ENCODE data around the gene MAN1C1.

The MAN1C1 gene

DNA sequence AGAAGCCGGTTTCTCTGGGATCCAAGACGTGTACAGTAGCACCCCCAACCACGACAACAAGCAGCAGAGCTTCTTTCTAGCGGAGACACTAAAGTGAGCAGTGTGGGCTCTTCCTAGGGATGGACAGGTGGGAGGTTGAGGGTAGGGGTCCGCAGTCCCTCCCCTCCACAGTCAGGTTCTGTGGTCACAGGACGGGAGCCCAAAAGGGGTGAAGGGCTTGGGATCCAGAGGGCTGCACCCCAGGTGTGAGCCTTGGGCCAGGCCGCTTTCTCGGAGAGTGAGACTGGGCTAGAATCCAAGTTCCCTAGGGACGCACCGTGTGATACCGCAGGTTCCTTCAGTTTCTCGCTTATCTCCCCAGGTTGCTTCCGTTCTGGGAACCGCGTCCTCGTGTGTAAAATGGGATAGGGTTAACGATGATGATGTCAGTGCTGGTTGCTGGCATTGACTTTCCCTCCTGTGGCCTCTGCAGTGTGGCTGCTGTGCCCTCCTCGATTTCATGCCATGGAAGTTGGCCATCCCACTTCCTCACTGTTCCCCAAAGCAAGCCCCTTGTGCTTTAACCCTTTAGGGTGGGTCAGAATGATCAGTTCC is 166.1 kb downstream of the MAN1C1 start:
- no peak for DNase-seq (ENCODE audit: low read depth)

- DNase-seq (ENCODE audit: low read depth), result no peak
Observed at GRCh38 chr1:25784575-25785051, 168.0 kb downstream of the MAN1C1 start.

GRCh38 chr1:25785333-25786067 is 168.9 kb downstream of the MAN1C1 start:
- DNase-seq (ENCODE audit: low read depth), result no peak

GRCh38 chr1:25786887-25787759 is 170.5 kb downstream of the MAN1C1 start:
- DNase-seq (ENCODE audit: low read depth), result no peak

- DNase-seq (ENCODE audit: low read depth), result no peak
Observed at GRCh38 chr1:25787760-25788166, 171.2 kb downstream of the MAN1C1 start.

GRCh38 chr1:25790472-25790871 is 173.9 kb downstream of the MAN1C1 start:
- no peak for DNase-seq (ENCODE audit: low read depth)

DNA sequence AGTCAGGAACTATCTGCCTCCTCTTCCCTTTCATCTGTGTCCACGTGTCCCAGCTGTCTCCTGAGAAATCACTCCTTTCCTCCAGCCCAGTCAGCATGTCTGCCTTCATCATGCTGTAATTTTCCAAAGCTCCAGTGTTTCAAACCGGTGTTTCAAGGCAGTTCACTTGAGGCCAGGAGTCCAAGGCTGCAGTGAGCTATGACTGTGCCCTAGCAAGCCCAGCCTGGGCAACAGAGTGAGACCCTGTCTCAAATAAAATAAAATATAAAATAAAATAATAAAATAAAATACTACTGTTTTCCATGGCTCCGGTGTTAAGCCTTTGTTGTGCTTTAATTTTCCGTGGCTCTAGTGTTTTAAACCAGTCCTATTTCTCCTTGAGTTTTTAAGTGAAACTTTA is 175.5 kb downstream of the MAN1C1 start:
- no peak for DNase-seq (ENCODE audit: low read depth)

DNA sequence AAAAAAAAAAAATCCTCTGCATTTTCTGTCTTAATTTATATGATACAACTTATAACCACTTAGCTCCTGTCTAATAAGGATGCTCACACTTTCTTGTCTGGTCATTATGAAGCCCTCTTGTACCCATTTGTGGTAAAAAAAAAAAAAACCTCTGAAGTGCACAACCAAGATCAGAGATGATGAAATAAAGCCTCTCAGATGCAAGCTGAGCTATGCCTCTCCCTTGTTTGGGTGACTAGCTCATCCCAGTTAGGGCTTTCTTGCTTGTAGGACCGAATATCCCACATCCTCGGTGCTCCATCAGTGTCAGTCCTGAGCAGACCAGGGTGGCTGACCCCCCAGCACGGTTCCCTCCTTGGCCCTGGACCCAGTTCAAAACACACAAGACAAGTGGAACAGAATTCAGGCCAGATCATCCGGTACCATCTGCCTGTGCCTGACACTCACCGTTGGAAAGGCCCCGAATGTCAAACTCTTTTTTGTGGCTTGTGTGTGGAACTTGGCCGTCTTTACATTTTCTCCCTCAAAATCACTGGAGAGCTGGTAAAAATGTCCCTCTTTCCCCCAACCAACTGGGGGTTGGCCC is 177.1 kb downstream of the MAN1C1 start:
- no peak for DNase-seq (ENCODE audit: low read depth)

- DNase-seq (ENCODE audit: low read depth), result no peak
Observed at GRCh38 chr1:25794325-25794724, 177.7 kb downstream of the MAN1C1 start.

- no peak for DNase-seq (ENCODE audit: low read depth)
Observed at GRCh38 chr1:25795211-25795610, 178.6 kb downstream of the MAN1C1 start.

DNA sequence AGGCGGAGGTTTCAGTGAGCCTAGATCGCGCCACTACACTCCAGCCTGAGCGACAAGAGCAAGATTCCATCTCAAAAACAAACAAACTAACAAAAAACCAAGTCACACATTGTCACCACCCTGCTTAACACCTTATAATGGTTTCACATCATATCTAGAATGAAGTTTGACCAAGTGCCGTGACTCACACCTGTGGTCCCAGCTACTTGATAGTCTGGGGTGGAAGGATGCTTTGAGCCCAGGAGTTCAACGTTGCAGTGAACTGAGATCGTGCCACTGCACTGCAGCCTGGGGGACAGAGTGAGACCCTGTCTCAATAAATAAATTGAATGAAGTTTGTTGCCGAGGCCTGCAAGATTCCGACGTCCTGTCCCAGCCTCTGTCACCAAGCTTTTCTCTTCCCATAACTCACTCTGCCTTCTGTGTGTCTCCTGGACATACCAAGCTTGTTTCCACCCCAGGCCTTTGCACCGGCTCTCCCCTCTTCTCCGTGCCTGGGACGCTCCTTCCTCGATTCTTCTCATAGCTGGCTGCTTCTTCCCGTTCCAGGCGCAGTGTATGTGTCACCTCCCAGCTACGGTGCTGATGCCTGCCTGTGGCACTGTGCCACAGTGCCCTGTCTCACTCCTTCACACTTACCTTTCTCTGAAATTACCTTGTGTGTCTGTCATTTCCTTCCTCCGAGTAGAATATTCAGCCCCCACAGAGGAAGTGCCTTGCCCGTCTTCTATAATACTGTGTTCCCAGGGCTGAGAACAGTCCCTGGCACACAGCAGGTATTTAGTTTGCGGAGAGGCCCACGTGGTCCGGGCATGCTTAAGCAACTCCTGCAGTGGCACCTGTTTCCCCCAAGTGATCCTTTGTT is 179.6 kb downstream of the MAN1C1 start:
- DNase-seq (ENCODE audit: low read depth), result no peak

DNA sequence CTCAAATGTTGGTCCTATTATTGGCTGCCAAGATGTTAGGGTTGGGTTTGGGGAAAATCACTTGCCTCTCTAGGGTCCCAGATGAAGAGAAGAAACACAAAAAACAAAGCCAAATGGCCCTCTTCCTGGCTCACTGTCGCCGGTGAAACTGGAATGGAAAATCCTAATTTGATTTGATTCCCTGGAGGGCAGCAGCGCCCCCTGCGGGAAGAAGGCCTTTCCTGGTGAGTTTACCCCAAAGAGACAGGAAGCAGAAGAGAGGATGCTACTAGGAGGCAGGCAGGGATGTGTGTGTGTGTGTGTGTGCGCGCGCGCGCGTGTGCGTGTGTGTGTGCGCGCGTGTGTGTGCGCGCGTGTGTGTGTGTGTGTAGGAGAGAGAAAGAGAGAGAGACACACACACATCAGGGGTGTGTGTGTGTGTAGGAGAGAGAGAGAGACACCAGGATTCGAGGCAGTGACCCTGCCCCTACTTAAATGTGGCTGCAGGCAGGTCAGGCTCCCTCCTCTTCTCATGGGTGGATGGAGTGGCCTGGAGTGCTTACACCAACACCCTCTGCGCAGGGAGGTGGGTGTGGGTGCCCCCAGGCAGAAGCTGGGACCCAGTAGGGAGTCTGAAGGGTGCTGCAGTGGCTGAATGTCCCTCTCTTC is 180.3 kb downstream of the MAN1C1 start:
- peak; percentile 76 for DNase-seq (ENCODE audit: low read depth)

DNA sequence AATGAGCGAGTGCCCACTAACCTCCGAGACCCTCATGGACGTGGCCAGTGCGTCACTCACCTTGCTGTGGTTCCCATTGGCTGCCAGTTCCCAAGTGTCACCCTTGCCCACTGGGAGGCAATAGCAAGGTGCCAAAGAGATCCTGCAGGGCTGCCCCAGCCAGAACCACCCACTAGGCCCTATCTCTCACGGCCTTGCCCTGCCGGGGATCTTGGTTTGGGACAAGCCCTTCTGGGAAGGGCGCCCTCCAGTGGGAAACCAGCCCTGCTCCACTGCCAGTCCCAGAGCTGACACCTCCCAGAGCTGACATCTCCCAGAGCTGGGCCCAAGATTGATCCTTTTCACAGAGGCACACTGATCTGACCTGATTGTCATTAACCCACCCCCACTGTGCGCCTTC is 181.3 kb downstream of the MAN1C1 start:
- DNase-seq (ENCODE audit: low read depth), result no peak

DNA sequence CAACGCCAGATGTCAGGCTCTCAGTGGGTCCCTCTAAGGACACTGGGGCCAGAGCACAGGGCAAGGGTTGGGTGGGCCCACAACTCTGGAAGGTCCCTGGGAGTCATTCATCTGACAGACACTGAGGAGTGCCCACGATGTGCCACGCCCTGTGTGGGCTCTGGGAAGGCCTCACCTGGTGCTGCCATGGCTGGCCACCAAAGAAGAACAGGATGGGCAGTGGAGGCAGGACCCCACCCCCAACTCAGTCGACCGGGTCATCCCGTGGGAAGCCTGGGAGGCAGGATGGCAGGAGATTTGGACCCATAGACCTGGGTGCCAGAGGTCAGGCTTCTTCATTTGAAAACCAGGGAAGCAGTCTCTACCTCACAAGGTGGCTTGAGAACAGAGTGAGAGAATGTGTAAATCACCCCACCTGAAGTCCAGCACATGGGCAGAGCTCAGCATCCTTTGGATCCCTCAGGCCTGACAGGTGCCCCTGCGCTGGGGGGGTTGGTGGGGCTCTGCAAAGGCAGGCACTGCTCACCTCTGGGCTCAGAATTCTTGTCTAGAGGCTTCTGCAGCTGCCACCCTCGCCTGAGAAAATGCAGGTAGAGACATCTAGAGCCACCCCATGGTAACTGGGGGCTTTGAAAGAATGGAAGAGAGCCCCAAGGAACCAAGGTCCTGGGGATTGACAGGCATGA is 182.2 kb downstream of the MAN1C1 start:
- DNase-seq (ENCODE audit: low read depth), result no peak

DNA sequence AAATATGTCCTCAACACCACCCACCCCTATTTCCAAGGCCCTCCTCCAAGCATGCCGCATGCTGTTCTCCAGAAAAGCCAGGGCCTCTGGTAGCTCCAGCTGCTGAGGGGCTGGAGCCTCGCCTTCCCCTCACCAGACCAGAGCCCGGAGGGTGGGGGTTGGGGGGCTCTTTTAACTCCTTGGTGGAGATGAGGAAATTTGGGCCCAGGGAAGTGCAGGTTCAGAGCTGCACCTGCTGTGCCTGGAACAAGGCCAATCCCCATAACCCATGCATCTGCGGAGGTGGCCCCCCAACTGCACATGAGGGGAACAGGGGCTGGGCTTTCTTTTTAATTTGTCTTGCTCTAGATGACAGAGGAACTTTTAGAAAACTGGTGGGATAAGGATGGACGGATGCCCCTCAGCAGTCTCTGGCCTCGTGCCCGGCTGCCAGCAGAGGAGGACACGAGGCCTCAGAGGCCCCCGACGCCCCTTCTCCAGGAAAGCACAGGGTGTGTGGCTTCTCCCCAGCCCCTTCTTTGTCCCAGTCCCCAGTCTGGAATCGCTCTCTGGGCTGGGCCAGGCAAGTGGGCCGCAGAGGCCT is 182.9 kb downstream of the MAN1C1 start:
- DNase-seq (ENCODE audit: low read depth), result no peak

DNA sequence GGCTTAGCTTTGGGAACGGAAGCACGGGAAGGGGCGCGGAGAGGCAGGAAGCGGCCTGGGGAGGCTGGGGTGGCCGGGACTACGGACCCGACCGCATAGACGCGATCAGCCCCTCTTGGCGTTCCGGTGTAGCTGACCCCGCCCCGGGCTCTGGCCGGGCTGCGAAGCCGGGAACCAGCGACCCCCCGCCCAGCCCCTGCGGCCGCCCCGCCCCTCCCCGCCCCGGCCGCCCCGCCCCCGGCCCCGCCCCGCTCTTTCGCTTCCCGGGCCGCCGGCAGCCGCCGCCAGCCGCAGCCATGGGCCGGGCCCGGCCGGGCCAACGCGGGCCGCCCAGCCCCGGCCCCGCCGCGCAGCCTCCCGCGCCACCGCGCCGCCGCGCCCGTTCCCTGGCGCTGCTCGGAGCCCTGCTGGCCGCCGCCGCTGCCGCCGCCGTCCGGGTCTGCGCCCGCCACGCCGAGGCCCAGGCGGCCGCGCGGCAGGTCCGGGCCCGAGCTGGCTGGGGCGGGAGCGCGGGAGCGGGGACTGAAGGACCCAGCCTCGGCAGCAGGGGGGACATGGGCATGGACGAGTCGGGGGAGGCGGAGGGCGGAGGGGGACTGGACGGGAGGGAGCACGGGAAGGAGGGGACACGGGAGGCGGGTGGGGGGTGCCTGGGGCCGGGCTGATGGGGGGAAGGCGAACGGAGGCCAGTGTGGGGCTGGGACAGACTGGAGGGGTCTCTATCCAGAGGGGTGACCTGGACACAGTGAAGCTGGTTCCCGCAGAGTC is 183.5 kb downstream of the MAN1C1 start, which contains the start of gene SELENON:
SELENON (plus strand) TSS at position 259 of the 768 bp plus-strand sequence; CDS start at position 297, 38 bp downstream.
- DNase-seq (ENCODE audit: low read depth), result no peak

GRCh38 chr1:25800703-25801377 is 184.2 kb downstream of the MAN1C1 start:
- no peak for DNase-seq (ENCODE audit: low read depth)

- DNase-seq (ENCODE audit: low read depth), result no peak
Observed at GRCh38 chr1:25802915-25803314, 186.3 kb downstream of the MAN1C1 start.
